SU-DHL-6 (cell line): ENCODE results near the gene NAA80.

ENCODE experiments used
- EZH2phosphoT487 ChIP-seq: fragments of 200-600 bp; sonication (generic), shearing (Covaris generic); conservative IDR thresholded peaks from 2 replicates; pipeline ENCODE4 v1.6.1; 2018; ENCODE audit warnings: mild to moderate bottlenecking, antibody characterized with exemption, low read length, moderate library complexity, mixed read lengths
- TF ChIP-seq, protein P1 (sequence below): fragments of 200-600 bp; sonication (generic); IDR thresholded peaks from one replicate; pipeline ENCODE4 v1.5.1; 2017; ENCODE audit warnings: antibody characterized with exemption, mild to moderate bottlenecking, low read length, moderate library complexity; ENCODE audit not compliant: insufficient read depth, poor library complexity, severe bottlenecking

DNA sequence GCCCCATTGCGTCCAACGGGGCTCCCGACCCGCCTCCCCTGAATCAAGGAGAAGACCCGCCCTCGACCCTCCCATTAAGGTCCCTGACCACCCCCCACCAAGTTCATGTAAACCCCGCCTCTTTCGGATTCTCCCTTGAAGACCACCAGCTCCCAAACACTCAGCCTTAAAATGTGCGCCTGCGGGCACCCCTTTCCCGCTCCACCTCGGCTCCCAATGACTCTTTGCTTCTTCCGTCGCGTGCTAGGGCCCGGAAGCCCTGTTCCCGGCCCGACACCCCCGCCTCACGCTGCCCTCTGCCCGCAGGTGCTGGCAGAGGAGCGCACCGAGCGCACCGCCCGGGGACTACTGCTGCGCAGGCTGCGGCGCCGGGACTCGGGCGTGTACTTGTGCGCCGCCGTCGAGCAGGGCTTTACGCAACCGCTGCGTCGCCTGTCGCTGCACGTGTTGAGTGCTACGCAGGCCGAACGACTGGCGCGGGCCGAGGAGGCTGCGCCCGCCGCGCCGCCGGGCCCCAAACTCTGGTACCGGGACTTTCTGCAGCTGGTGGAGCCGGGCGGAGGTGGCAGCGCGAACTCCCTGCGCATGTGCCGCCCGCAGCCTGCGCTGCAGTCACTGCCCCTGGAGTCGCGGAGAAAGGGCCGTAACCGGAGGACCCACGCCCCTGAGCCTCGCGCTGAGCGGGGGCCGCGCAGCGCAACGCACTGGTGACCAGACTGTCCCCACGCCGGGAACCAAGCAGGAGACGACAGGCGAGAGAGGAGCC lies 23.0 kb downstream of the NAA80 start:
- TF ChIP-seq, protein P1, sequence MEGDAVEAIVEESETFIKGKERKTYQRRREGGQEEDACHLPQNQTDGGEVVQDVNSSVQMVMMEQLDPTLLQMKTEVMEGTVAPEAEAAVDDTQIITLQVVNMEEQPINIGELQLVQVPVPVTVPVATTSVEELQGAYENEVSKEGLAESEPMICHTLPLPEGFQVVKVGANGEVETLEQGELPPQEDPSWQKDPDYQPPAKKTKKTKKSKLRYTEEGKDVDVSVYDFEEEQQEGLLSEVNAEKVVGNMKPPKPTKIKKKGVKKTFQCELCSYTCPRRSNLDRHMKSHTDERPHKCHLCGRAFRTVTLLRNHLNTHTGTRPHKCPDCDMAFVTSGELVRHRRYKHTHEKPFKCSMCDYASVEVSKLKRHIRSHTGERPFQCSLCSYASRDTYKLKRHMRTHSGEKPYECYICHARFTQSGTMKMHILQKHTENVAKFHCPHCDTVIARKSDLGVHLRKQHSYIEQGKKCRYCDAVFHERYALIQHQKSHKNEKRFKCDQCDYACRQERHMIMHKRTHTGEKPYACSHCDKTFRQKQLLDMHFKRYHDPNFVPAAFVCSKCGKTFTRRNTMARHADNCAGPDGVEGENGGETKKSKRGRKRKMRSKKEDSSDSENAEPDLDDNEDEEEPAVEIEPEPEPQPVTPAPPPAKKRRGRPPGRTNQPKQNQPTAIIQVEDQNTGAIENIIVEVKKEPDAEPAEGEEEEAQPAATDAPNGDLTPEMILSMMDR: no peak
- TF ChIP-seq EZH2phosphoT487: no peak
